Glomerular visceral epithelial cell (primary cell): ENCODE results near the gene ZNF22.

Source experiments
- DNase-seq: peaks from one replicate; pipeline ENCODE4 v3.0.0-alpha.2; 2016; ENCODE audit errors: extremely low spot score

Gene ZNF22

GRCh38 chr10:45000752-45001380 lies at the start of gene ZNF22:
ZNF22 (plus strand) TSS chr10:45000923; CDS start chr10:45003369, 2,446 bp downstream.
- peak; percentile 69 for DNase-seq

- DNase-seq: no peak
These were observed 49.0 kb upstream of the ZNF22 start for GRCh38 chr10:44951576-44952226.

- peak; percentile 42 for DNase-seq
These were observed 47.9 kb upstream of the ZNF22 start for GRCh38 chr10:44952779-44953231.

GRCh38 chr10:44954042-44954441 lies 46.7 kb upstream of the ZNF22 start:
- no peak for DNase-seq

GRCh38 chr10:44954962-44955361 lies 45.8 kb upstream of the ZNF22 start:
- no peak for DNase-seq

GRCh38 chr10:44955413-44956070 lies 45.2 kb upstream of the ZNF22 start:
- no peak for DNase-seq

GRCh38 chr10:44956226-44956625 lies 44.5 kb upstream of the ZNF22 start:
- DNase-seq: no peak

- DNase-seq: no peak
These were observed 43.7 kb upstream of the ZNF22 start for GRCh38 chr10:44956717-44957706.

- peak; percentile 61 for DNase-seq
These were observed 42.4 kb upstream of the ZNF22 start for GRCh38 chr10:44958196-44958897.

- no peak for DNase-seq
These were observed 41.9 kb upstream of the ZNF22 start for GRCh38 chr10:44958898-44959246.

- DNase-seq: peak; percentile 88
These were observed 41.3 kb upstream of the ZNF22 start, which contains the start of gene RASSF4 for GRCh38 chr10:44959247-44960087. RASSF4 (plus strand) TSS chr10:44959802; CDS start chr10:44970203, 10,401 bp downstream.

- no peak for DNase-seq
These were observed 40.6 kb upstream of the ZNF22 start for GRCh38 chr10:44960088-44960460.

- no peak for DNase-seq
These were observed 40.1 kb upstream of the ZNF22 start for GRCh38 chr10:44960482-44961229.

- no peak for DNase-seq
These were observed 39.5 kb upstream of the ZNF22 start for GRCh38 chr10:44961230-44961571.

GRCh38 chr10:44961931-44962750 lies 38.6 kb upstream of the ZNF22 start:
- DNase-seq: no peak

- peak; percentile 88 for DNase-seq
These were observed 37.6 kb upstream of the ZNF22 start for GRCh38 chr10:44962870-44963738.

- peak; percentile 60 for DNase-seq
These were observed 36.7 kb upstream of the ZNF22 start for GRCh38 chr10:44963772-44964633.
